HL-60 (cell line): ENCODE data around the gene NR4A2.

Experiments
- DNase-seq, 2 experiments: peaks; one replicate each; pipeline ENCODE4 v3.0.0-alpha.2; 2010 to 2020; ENCODE audit warnings: low read depth in 1 of 2, low spot score in 1 of 2
- H3K27ac ChIP-seq: fragments of 250-450 bp; sonication (Bioruptor Pico); replicated peaks from 2 replicates; pipeline ENCODE4 v1.5.1; 2020; ENCODE audit warnings: mild to moderate bottlenecking, moderate library complexity
- H3K27me3 ChIP-seq: fragments of 250-450 bp; sonication (Bioruptor Pico); 2 replicates; pipeline ENCODE4 v1.5.1; 2021; ENCODE audit warnings: mild to moderate bottlenecking, moderate library complexity; ENCODE audit not compliant: insufficient read depth, poor library complexity, severe bottlenecking
- H3K4me3 ChIP-seq: replicated peaks from 2 replicates; pipeline ENCODE4 v1.5.1; 2011; ENCODE audit warnings: mild to moderate bottlenecking, control low read depth, low read length; ENCODE audit not compliant: insufficient read depth
- GABPA ChIP-seq: IDR thresholded peaks from 2 replicates; pipeline ENCODE4 v1.6.1; 2012; ENCODE audit warnings: low read depth
- POLR2AphosphoS5 ChIP-seq: IDR thresholded peaks from 2 replicates; pipeline ENCODE4 v1.6.1; 2012; ENCODE audit warnings: low read depth
- SPI1 ChIP-seq: IDR thresholded peaks from 2 replicates; pipeline ENCODE4 v1.6.1; 2012; ENCODE audit warnings: low read depth, mild to moderate bottlenecking, borderline replicate concordance
- TF ChIP-seq, protein P1 (sequence below): IDR thresholded peaks from 2 replicates; pipeline ENCODE4 v1.6.1; 2012; ENCODE audit warnings: low read depth; ENCODE audit not compliant: insufficient replicate concordance
- TF ChIP-seq, protein P2 (sequence below): IDR thresholded peaks from one replicate; pipeline ENCODE4 v1.5.1; 2011; ENCODE audit warnings: low read length, control low read depth, inconsistent platforms; ENCODE audit not compliant: insufficient read depth

The NR4A2 gene

DNA sequence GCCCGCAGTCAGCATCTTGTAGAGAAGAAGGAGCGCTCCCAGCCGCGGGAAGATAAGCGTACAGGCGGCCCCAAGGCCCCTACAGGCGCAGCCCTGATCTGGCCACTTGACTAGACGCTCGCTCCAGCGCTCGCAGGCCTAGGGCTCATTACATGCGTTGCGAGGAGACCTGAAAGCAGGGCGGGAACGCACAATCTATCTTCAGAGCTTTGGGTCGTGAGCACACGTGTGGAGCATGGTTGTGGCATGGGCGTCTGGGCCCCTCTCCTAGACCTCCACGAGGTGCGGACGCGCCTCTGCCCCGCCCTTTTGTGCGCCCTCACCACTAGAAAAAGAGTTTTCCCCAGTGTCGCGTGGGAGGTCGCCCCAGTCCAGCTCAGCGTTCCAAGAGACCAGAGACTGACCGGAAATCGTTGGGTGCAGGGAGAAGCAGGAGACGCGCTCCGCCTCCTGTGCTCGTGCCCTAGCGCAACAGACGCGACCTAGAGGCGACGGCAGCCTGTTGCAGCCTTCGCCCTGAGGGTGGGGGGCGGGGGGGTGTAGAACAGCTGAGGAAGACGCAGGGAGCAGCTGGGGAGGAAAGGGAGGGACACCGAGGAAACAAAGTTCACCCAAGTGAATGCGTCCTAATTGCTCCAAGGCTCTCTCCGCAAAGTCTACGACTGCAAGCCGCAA lies 12.6 kb downstream of the NR4A2 start:
- no peak for DNase-seq
- Histone ChIP-seq H3K27me3 (peaks cover 63% of the 10 kb centered on the region), H3K27ac (no peak overlapping the region), H3K4me3 (no peak overlapping the region)
- TF ChIP-seq GABPA (no peak), SPI1 (no peak)
- TF ChIP-seq, protein P1, sequence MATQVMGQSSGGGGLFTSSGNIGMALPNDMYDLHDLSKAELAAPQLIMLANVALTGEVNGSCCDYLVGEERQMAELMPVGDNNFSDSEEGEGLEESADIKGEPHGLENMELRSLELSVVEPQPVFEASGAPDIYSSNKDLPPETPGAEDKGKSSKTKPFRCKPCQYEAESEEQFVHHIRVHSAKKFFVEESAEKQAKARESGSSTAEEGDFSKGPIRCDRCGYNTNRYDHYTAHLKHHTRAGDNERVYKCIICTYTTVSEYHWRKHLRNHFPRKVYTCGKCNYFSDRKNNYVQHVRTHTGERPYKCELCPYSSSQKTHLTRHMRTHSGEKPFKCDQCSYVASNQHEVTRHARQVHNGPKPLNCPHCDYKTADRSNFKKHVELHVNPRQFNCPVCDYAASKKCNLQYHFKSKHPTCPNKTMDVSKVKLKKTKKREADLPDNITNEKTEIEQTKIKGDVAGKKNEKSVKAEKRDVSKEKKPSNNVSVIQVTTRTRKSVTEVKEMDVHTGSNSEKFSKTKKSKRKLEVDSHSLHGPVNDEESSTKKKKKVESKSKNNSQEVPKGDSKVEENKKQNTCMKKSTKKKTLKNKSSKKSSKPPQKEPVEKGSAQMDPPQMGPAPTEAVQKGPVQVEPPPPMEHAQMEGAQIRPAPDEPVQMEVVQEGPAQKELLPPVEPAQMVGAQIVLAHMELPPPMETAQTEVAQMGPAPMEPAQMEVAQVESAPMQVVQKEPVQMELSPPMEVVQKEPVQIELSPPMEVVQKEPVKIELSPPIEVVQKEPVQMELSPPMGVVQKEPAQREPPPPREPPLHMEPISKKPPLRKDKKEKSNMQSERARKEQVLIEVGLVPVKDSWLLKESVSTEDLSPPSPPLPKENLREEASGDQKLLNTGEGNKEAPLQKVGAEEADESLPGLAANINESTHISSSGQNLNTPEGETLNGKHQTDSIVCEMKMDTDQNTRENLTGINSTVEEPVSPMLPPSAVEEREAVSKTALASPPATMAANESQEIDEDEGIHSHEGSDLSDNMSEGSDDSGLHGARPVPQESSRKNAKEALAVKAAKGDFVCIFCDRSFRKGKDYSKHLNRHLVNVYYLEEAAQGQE: no peak

DNA sequence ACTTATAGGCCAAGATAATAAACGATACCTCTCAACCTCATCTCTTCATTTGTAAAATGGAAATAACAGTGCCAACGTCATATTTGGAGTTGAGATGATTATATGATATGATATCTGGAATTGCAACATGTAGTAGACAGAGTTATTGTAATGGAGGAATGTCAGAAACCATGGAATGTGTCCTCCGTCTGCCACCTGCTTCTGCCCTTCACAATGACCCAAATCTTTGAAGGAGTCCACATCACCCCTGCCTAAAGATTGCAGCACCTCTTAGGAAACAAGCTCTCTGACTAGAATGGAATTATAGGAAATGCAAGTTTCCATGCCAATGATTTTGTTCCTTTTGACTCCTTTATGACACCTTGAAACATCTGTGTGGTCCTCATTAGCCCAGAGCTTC lies 14.9 kb downstream of the NR4A2 start:
- Histone ChIP-seq H3K4me3 (no peak overlapping the region), H3K27ac (no peak overlapping the region), H3K27me3 (peaks cover 58% of the 10 kb centered on the region)
- no peak for DNase-seq
- TF ChIP-seq SPI1 (no peak), GABPA (no peak), POLR2AphosphoS5 (no peak)
- TF ChIP-seq, protein P2, sequence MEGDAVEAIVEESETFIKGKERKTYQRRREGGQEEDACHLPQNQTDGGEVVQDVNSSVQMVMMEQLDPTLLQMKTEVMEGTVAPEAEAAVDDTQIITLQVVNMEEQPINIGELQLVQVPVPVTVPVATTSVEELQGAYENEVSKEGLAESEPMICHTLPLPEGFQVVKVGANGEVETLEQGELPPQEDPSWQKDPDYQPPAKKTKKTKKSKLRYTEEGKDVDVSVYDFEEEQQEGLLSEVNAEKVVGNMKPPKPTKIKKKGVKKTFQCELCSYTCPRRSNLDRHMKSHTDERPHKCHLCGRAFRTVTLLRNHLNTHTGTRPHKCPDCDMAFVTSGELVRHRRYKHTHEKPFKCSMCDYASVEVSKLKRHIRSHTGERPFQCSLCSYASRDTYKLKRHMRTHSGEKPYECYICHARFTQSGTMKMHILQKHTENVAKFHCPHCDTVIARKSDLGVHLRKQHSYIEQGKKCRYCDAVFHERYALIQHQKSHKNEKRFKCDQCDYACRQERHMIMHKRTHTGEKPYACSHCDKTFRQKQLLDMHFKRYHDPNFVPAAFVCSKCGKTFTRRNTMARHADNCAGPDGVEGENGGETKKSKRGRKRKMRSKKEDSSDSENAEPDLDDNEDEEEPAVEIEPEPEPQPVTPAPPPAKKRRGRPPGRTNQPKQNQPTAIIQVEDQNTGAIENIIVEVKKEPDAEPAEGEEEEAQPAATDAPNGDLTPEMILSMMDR: no peak
- TF ChIP-seq, protein P1: no peak

- TF ChIP-seq SPI1: no peak
- TF ChIP-seq, protein P1: no peak
- no peak for DNase-seq
Observed at GRCh38 chr2:156311976-156312375, 20.5 kb downstream of the NR4A2 start.

GRCh38 chr2:156310773-156311172 lies 21.7 kb downstream of the NR4A2 start:
- TF ChIP-seq POLR2AphosphoS5: no peak
- no peak for TF ChIP-seq SPI1
- TF ChIP-seq, protein P2: no peak
- no peak for TF ChIP-seq GABPA
- TF ChIP-seq, protein P1: no peak
- no peak for DNase-seq
- Histone ChIP-seq H3K27ac (no peak overlapping the region), H3K27me3 (peaks cover 5% of the 10 kb centered on the region), H3K4me3 (no peak overlapping the region)

More at GRCh38 chr2:156311976-156312375, 20.5 kb downstream of the NR4A2 start:
- Histone ChIP-seq H3K4me3 (no peak overlapping the region), H3K27ac (no peak overlapping the region), H3K27me3 (peaks cover 7% of the 10 kb centered on the region)
